CD4-positive, CD25-positive, alpha-beta regulatory T cell (primary cell): ENCODE data around the gene COMMD3. TPM values are rescaled to one million over a fixed set of nuclear protein-coding genes. Genes with fewer than 3 reads are reported as not detected.

ENCODE experiments used
- ATAC-seq, 2 donors: fragments of 150-1000 bp; cut with Tn5 transposase; one replicate each; pipeline ENCODE4 v1.10.0; 2021; ENCODE audit warnings: low read depth in 2 of 2, moderate number of reproducible peaks in 2 of 2, moderate library complexity in 1 of 2
- DNase-seq, 3 donors: peaks; one replicate each; pipeline versions ENCODE4 v3.0.0 to v3.0.0-alpha.2; 2012 to 2022; ENCODE audit warnings: mixed read lengths in 1 of 3
- H3K27ac ChIP-seq: one replicate; pipeline ENCODE4 v1.7.0; 2013; ENCODE audit warnings: mild to moderate bottlenecking, low read length; ENCODE audit not compliant: insufficient read depth, poor library complexity, severe bottlenecking
- H3K27me3 ChIP-seq: one replicate; pipeline ENCODE4 v1.7.0; 2013; ENCODE audit warnings: low read length; ENCODE audit not compliant: control insufficient read depth, insufficient read depth
- H3K36me3 ChIP-seq: one replicate; pipeline ENCODE4 v1.7.0; 2013; ENCODE audit warnings: mild to moderate bottlenecking, low read length, moderate library complexity; ENCODE audit not compliant: control insufficient read depth, insufficient read depth
- H3K4me1 ChIP-seq: 2 replicates; pipeline ENCODE4 v1.7.0; 2013; ENCODE audit warnings: mild to moderate bottlenecking, low read length; ENCODE audit not compliant: insufficient read depth, control insufficient read depth, poor library complexity, severe bottlenecking
- H3K4me3 ChIP-seq: one replicate; pipeline ENCODE4 v1.7.0; 2013; ENCODE audit warnings: low read depth, mild to moderate bottlenecking, low read length, moderate library complexity
- H3K9me3 ChIP-seq, 2 experiments: 1 replicate in 1 of 2; 2 replicates in 1 of 2; pipeline ENCODE4 v1.7.0; 2013; ENCODE audit warnings: low read length in 2 of 2, mild to moderate bottlenecking in 1 of 2, moderate library complexity in 1 of 2; ENCODE audit not compliant: control insufficient read depth in 2 of 2
- H3K27ac Mint-ChIP-seq, 3 donors: one replicate each; pipeline ENCODE4 v1.8.0; 2020 to 2022; ENCODE audit warnings: mild to moderate bottlenecking in 3 of 3, mixed read lengths in 3 of 3, moderate library complexity in 2 of 3
- H3K27me3 Mint-ChIP-seq: one replicate; pipeline ENCODE4 v1.8.0; 2022; ENCODE audit warnings: mild to moderate bottlenecking, mixed read lengths
- H3K36me3 Mint-ChIP-seq: one replicate; pipeline ENCODE4 v1.8.0; 2020; ENCODE audit warnings: mixed read lengths
- H3K4me1 Mint-ChIP-seq, 4 donors: one replicate each; pipeline ENCODE4 v1.8.0; 2020 to 2022; ENCODE audit warnings: mixed read lengths in 4 of 4, mild to moderate bottlenecking in 1 of 4
- H3K4me3 Mint-ChIP-seq, 4 donors: one replicate each; pipeline ENCODE4 v1.8.0; 2020 to 2022; ENCODE audit warnings: mild to moderate bottlenecking in 4 of 4, mixed read lengths in 4 of 4, moderate library complexity in 3 of 4
- H3K9me3 Mint-ChIP-seq, 7 donors: one replicate each; pipeline ENCODE4 v1.8.0; 2020 to 2022; ENCODE audit warnings: mixed read lengths in 7 of 7, mild to moderate bottlenecking in 3 of 7, moderate library complexity in 2 of 7
- polyA plus RNA-seq, 4 donors: library from polyadenylated mRNA; unstranded; fragments of 300-500 nt; fragmentation: Illumina TruSeq; gene quantifications; one replicate each; pipeline ENCODE4 v1.2.3, GENCODE V29; 2021
- total RNA-seq: library from RNA; stranded (reverse); gene quantifications from one replicate; pipeline ENCODE4 v1.2.3, GENCODE V29; 2022

COMMD3 gene
- total and polyA plus RNA-seq, 5 donors from 2014 or later = 30.6 to 99.8 (median 87.7) TPM

- peaks cover 4% of the 10 kb centered on the region for H3K36me3 Mint-ChIP-seq
- peak within 1 kb of the TSS; percentile 92 to 98 (median 96) for H3K4me3 Mint-ChIP-seq
- Histone ChIP-seq H3K4me3 (peak within 1 kb of the TSS; percentile 91), H3K27me3 (peaks cover 19% of the 10 kb centered on the region), H3K4me1 (peaks cover 43% of the 10 kb centered on the region), H3K27ac (peak within 1 kb of the TSS; percentile 67), H3K36me3 (no peaks in the 10 kb centered on the region), H3K9me3 (no peaks in the 10 kb centered on the region)
- ATAC-seq (peak; percentile 19 to 29), DNase-seq (peak in 2 of 3 donors; percentile 48 to 53)
- H3K27ac Mint-ChIP-seq = peak within 1 kb of the TSS; percentile 91 to 98 (median 95)
- H3K27me3 Mint-ChIP-seq = peaks cover 37% of the 10 kb centered on the region
- peaks cover 44 to 64% (median 55%) of the 10 kb centered on the region in 4 donors for H3K4me1 Mint-ChIP-seq
- peaks cover 0 to 1% (median 0%) of the 10 kb centered on the region in 7 donors for H3K9me3 Mint-ChIP-seq
Measured at GRCh38 chr10:22320591-22321155, 4.5 kb downstream of the COMMD3 start, which contains the start of gene BMI1. BMI1 (plus strand) TSS chr10:22321099; CDS start chr10:22326450, 5,351 bp downstream.

DNA sequence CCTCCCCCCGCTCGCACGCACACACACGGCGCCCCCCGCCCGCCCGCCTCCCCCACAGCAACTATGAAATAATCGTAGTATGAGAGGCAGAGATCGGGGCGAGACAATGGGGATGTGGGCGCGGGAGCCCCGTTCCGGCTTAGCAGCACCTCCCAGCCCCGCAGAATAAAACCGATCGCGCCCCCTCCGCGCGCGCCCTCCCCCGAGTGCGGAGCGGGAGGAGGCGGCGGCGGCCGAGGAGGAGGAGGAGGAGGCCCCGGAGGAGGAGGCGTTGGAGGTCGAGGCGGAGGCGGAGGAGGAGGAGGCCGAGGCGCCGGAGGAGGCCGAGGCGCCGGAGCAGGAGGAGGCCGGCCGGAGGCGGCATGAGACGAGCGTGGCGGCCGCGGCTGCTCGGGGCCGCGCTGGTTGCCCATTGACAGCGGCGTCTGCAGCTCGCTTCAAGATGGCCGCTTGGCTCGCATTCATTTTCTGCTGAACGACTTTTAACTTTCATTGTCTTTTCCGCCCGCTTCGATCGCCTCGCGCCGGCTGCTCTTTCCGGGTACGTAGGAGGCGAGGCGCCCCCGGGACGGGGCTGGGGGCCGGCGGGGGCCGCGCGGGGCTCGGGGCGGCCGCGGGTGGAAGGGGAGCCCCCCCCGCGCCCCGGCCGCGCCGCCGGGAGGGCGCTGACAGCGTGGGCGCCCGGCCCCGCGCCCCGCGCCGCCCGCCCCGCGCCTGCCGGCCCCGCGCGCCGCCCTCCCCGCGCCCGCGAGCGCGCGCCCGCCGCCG lies 5.2 kb downstream of the COMMD3 start:
- peak overlapping the region in 2 of 3 donors; percentile 86 to 89 for H3K27ac Mint-ChIP-seq
- peak; percentile 51 to 71 (median 64) for DNase-seq
- ATAC-seq = peak; percentile 32 to 36
- Histone ChIP-seq H3K36me3 (no peaks in the 10 kb centered on the region), H3K27me3 (peaks cover 19% of the 10 kb centered on the region), H3K9me3 (no peaks in the 10 kb centered on the region), H3K4me1 (peaks cover 47% of the 10 kb centered on the region), H3K4me3 (peak overlapping the region; percentile 19), H3K27ac (peak overlapping the region; percentile 67)
- H3K36me3 Mint-ChIP-seq = peaks cover 4% of the 10 kb centered on the region
- H3K9me3 Mint-ChIP-seq = peaks cover 0 to 1% (median 0%) of the 10 kb centered on the region in 7 donors
- H3K4me3 Mint-ChIP-seq = peak overlapping the region; percentile 85 to 98 (median 94)
- H3K27me3 Mint-ChIP-seq = peaks cover 43% of the 10 kb centered on the region
- peaks cover 46 to 69% (median 57%) of the 10 kb centered on the region in 4 donors for H3K4me1 Mint-ChIP-seq

GRCh38 chr10:22321924-22322640 lies 5.9 kb downstream of the COMMD3 start:
- DNase-seq = peak in 1 of 3 donors; percentile 29
- ATAC-seq = no peak

DNA sequence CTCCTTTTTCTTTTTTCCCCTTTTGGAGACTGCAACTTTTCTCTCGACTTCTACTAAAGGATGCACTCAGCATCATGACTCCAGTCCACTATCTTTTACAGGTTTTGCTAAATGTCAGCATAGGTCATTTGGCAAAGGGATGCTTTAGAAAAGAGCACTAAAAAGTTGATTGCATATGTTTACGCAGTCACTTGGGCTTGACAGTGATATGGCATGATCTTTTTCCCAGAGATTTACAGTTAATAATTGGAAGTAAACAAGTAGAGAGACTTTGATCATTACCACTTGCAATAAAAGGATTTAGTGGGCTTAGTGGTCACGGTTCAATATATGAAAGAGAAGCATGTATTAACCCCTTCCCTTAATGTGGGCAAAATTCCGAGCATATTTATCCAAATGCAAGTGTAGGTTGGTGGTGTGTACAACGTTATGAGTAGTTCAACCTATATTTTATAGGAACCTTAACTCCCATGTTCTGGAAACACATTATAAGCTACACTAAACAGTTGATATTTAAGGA lies 6.5 kb downstream of the COMMD3 start:
- Mint-ChIP-seq H3K27me3 (peaks cover 45% of the 10 kb centered on the region), H3K4me1 (peaks cover 37 to 62% (median 54%) of the 10 kb centered on the region in 4 donors), H3K9me3 (no peaks in the 10 kb centered on the region), H3K36me3 (peaks cover 7% of the 10 kb centered on the region), H3K4me3 (peak overlapping the region; percentile 80 to 96 (median 89)), H3K27ac (peak overlapping the region; percentile 80 to 86 (median 83))
- Histone ChIP-seq H3K4me1 (peaks cover 40% of the 10 kb centered on the region), H3K27me3 (peaks cover 19% of the 10 kb centered on the region), H3K9me3 (no peaks in the 10 kb centered on the region), H3K27ac (no peak overlapping the region), H3K4me3 (peak overlapping the region; percentile 74), H3K36me3 (no peaks in the 10 kb centered on the region)
- DNase-seq (no peak), ATAC-seq (no peak)

More at GRCh38 chr10:22321924-22322640, 5.9 kb downstream of the COMMD3 start:
- Mint-ChIP-seq H3K4me1 (peaks cover 43 to 68% (median 57%) of the 10 kb centered on the region in 4 donors), H3K4me3 (peak overlapping the region; percentile 80 to 96 (median 89)), H3K27me3 (peaks cover 45% of the 10 kb centered on the region), H3K9me3 (no peaks in the 10 kb centered on the region), H3K27ac (peak overlapping the region; percentile 80 to 86 (median 83)), H3K36me3 (peaks cover 4% of the 10 kb centered on the region)
- Histone ChIP-seq H3K4me1 (peaks cover 41% of the 10 kb centered on the region), H3K9me3 (no peaks in the 10 kb centered on the region), H3K27ac (no peak overlapping the region), H3K4me3 (peak overlapping the region; percentile 74), H3K36me3 (no peaks in the 10 kb centered on the region), H3K27me3 (peaks cover 19% of the 10 kb centered on the region)

- no peaks in the 10 kb centered on the region for H3K9me3 Mint-ChIP-seq
- peak overlapping the region; percentile 80 to 96 (median 90) for H3K4me3 Mint-ChIP-seq
- no peaks in the 10 kb centered on the region for H3K9me3 ChIP-seq
- H3K4me1 ChIP-seq = peaks cover 37% of the 10 kb centered on the region
- H3K27me3 ChIP-seq = peaks cover 17% of the 10 kb centered on the region
- H3K36me3 ChIP-seq = peaks cover under 1% of the 10 kb centered on the region
- H3K4me1 Mint-ChIP-seq = peaks cover 36 to 53% (median 45%) of the 10 kb centered on the region in 4 donors
- ATAC-seq = no peak
- peak overlapping the region; percentile 74 for H3K4me3 ChIP-seq
- no peak for DNase-seq
- H3K27ac Mint-ChIP-seq = peak overlapping the region in 2 of 3 donors; percentile 40 to 42
- H3K27ac ChIP-seq = no peak overlapping the region
- peaks cover 45% of the 10 kb centered on the region for H3K27me3 Mint-ChIP-seq
- peaks cover 7% of the 10 kb centered on the region for H3K36me3 Mint-ChIP-seq
Measured at GRCh38 chr10:22323538-22324305, 7.5 kb downstream of the COMMD3 start.

- H3K36me3 ChIP-seq = peaks cover 8% of the 10 kb centered on the region
- H3K27me3 Mint-ChIP-seq = peaks cover 45% of the 10 kb centered on the region
- peak overlapping the region; percentile 80 to 96 (median 90) for H3K4me3 Mint-ChIP-seq
- H3K4me1 Mint-ChIP-seq = peaks cover 31 to 50% (median 42%) of the 10 kb centered on the region in 4 donors
- DNase-seq = no peak
- H3K27me3 ChIP-seq = peaks cover 15% of the 10 kb centered on the region
- H3K9me3 Mint-ChIP-seq = peaks cover 0 to 1% (median 0%) of the 10 kb centered on the region in 7 donors
- peak overlapping the region in 2 of 3 donors; percentile 80 to 94 for H3K27ac Mint-ChIP-seq
- peak overlapping the region; percentile 90 for H3K4me3 ChIP-seq
- ATAC-seq = no peak
- peaks cover 10% of the 10 kb centered on the region for H3K36me3 Mint-ChIP-seq
- peak overlapping the region; percentile 65 for H3K27ac ChIP-seq
- peaks cover 37% of the 10 kb centered on the region for H3K4me1 ChIP-seq
- no peaks in the 10 kb centered on the region for H3K9me3 ChIP-seq
Measured at GRCh38 chr10:22324413-22324812, 8.2 kb downstream of the COMMD3 start.
